HEK293 (cell line): ENCODE data around the gene NTN4.

Experiments used
- CTCF ChIA-PET: fragments of 350-600 bp; formaldehyde crosslinking; extraction: SDS; loops from one replicate; lab custom pipeline; 2021; ENCODE audit warnings: antibody characterized with exemption; lab: Yijun Ruan, JAX
- POLR2A ChIA-PET: fragments of 300-600 bp; formaldehyde crosslinking; extraction: SDS; loops from one replicate; lab custom pipeline; 2020; ENCODE audit warnings: antibody characterized with exemption, inconsistent platforms; lab: Yijun Ruan, JAX
- H3K27ac ChIP-seq: fragments of 200-500 bp; sonication (Bioruptor generic); 2 replicates; pipeline ENCODE4 v1.5.1; 2014; ENCODE audit warnings: low read depth, low read length, control low read depth, inconsistent platforms; ENCODE audit errors: extremely low read depth
- H3K36me3 ChIP-seq, 2 experiments: fragments of 200-500 bp in 1 of 2; sonication (Bioruptor generic) in 1 of 2; 1 replicate in 1 of 2; 2 replicates in 1 of 2; pipeline ENCODE4 v1.5.1; 2014 to 2017; ENCODE audit warnings: inconsistent platforms in 2 of 2, low read length in 2 of 2; ENCODE audit not compliant: control insufficient read depth in 2 of 2, insufficient read depth in 1 of 2
- H3K4me1 ChIP-seq: fragments of 200-500 bp; sonication (Bioruptor generic); 2 replicates; pipeline ENCODE4 v1.5.1; 2014; ENCODE audit warnings: mild to moderate bottlenecking, low read length, inconsistent platforms; ENCODE audit not compliant: control insufficient read depth, insufficient read depth
- H3K4me3 ChIP-seq: 2 replicates; pipeline ENCODE4 v1.5.1; 2011; ENCODE audit warnings: low read depth, mild to moderate bottlenecking, control low read depth, low read length, moderate library complexity
- H3K9me3 ChIP-seq: fragments of 200-500 bp; sonication (Bioruptor generic); 2 replicates; pipeline ENCODE4 v1.5.1; 2014; ENCODE audit warnings: low read depth, low read length, inconsistent platforms; ENCODE audit not compliant: control insufficient read depth, insufficient read depth
- GLIS1 ChIP-seq: fragments of 450-650 bp; formaldehyde crosslinking; IDR thresholded peaks from 2 replicates; pipeline ENCODE4 v1.5.1; 2016; ENCODE audit warnings: missing biosample characterization, missing genetic modification characterization
- HOXA7 ChIP-seq: sonication (generic); formaldehyde crosslinking; IDR thresholded peaks from 2 replicates; pipeline ENCODE4 v1.8.1; 2022; ENCODE audit warnings: missing genetic modification reagents, borderline replicate concordance
- KLF16 ChIP-seq: fragments of 450-650 bp; formaldehyde crosslinking; IDR thresholded peaks from 2 replicates; pipeline ENCODE4 v1.5.1; 2017; ENCODE audit warnings: missing biosample characterization, missing genetic modification characterization
- OVOL3 ChIP-seq: fragments of 450-650 bp; formaldehyde crosslinking; IDR thresholded peaks from 2 replicates; pipeline ENCODE4 v1.5.1; 2016; ENCODE audit warnings: missing biosample characterization, missing genetic modification characterization
- ZFP41 ChIP-seq: fragments of 450-650 bp; formaldehyde crosslinking; IDR thresholded peaks from 2 replicates; pipeline ENCODE4 v1.5.1; 2016; ENCODE audit warnings: missing biosample characterization, missing genetic modification characterization, borderline replicate concordance
- ZNF10 ChIP-seq: fragments of 450-650 bp; formaldehyde crosslinking; IDR thresholded peaks from 2 replicates; pipeline ENCODE4 v1.5.1; 2017; ENCODE audit warnings: missing biosample characterization, missing genetic modification characterization
- ZNF132 ChIP-seq: fragments of 450-650 bp; formaldehyde crosslinking; IDR thresholded peaks from 2 replicates; pipeline ENCODE4 v1.5.1; 2017; ENCODE audit warnings: missing biosample characterization, missing genetic modification characterization, borderline replicate concordance
- ZNF223 ChIP-seq: fragments of 450-650 bp; formaldehyde crosslinking; IDR thresholded peaks from 2 replicates; pipeline ENCODE4 v1.5.1; 2016; ENCODE audit warnings: missing biosample characterization, missing genetic modification characterization
- ZNF311 ChIP-seq: fragments of 450-650 bp; formaldehyde crosslinking; IDR thresholded peaks from 2 replicates; pipeline ENCODE4 v1.5.1; 2017; ENCODE audit warnings: missing biosample characterization, missing genetic modification characterization, borderline replicate concordance
- ZNF433 ChIP-seq: fragments of 450-650 bp; formaldehyde crosslinking; IDR thresholded peaks from 2 replicates; pipeline ENCODE4 v1.5.1; 2016; ENCODE audit warnings: missing biosample characterization, missing genetic modification characterization, low read depth
- ZNF473 ChIP-seq: fragments of 450-650 bp; formaldehyde crosslinking; IDR thresholded peaks from 2 replicates; pipeline ENCODE4 v1.5.1; 2017; ENCODE audit warnings: missing biosample characterization, missing genetic modification characterization
- ZNF530 ChIP-seq: fragments of 450-650 bp; formaldehyde crosslinking; IDR thresholded peaks from 2 replicates; pipeline ENCODE4 v1.5.1; 2016; ENCODE audit warnings: low read depth, missing biosample characterization, missing genetic modification characterization
- ZNF555 ChIP-seq: fragments of 450-650 bp; formaldehyde crosslinking; conservative IDR thresholded peaks from 2 replicates; pipeline ENCODE4 v1.5.1; 2017; ENCODE audit warnings: missing biosample characterization, mild to moderate bottlenecking, missing genetic modification characterization, inconsistent platforms
- ZNF596 ChIP-seq: fragments of 450-650 bp; IDR thresholded peaks from 2 replicates; pipeline ENCODE4 v1.5.0; 2018; ENCODE audit warnings: missing biosample characterization, mild to moderate bottlenecking, missing genetic modification characterization, moderate library complexity
- ZNF660 ChIP-seq: fragments of 450-650 bp; IDR thresholded peaks from 2 replicates; pipeline ENCODE4 v1.5.1; 2018; ENCODE audit warnings: missing biosample characterization, mild to moderate bottlenecking, missing genetic modification characterization
- ZNF707 ChIP-seq: fragments of 450-650 bp; formaldehyde crosslinking; IDR thresholded peaks from 2 replicates; pipeline ENCODE4 v1.5.1; 2016; ENCODE audit warnings: missing biosample characterization, missing genetic modification characterization
- ZSCAN30 ChIP-seq: fragments of 450-650 bp; IDR thresholded peaks from 2 replicates; pipeline ENCODE4 v1.5.1; 2018; ENCODE audit warnings: missing biosample characterization, mild to moderate bottlenecking, missing genetic modification characterization, moderate library complexity
- TF ChIP-seq, protein P1 (sequence below): fragments of 450-650 bp; formaldehyde crosslinking; IDR thresholded peaks from 2 replicates; pipeline ENCODE4 v1.5.1; 2016; ENCODE audit warnings: missing biosample characterization, missing genetic modification characterization
- TF ChIP-seq, protein P2 (sequence below): fragments of 450-650 bp; formaldehyde crosslinking; IDR thresholded peaks from 2 replicates; pipeline ENCODE4 v1.5.1; 2016; ENCODE audit warnings: missing biosample characterization, missing genetic modification characterization
- TF ChIP-seq, protein P3 (sequence below): IDR thresholded peaks from 2 replicates; pipeline ENCODE4 v1.6.1; 2011; ENCODE audit warnings: mild to moderate bottlenecking, low read depth, low read length, borderline replicate concordance
- TF ChIP-seq, protein P4 (sequence below): fragments of 450-650 bp; formaldehyde crosslinking; IDR thresholded peaks from 2 replicates; pipeline ENCODE4 v1.5.1; 2016; ENCODE audit warnings: missing biosample characterization, missing genetic modification characterization
- TF ChIP-seq, protein P5 (sequence below): fragments of 450-650 bp; formaldehyde crosslinking; IDR thresholded peaks from 2 replicates; pipeline ENCODE4 v1.5.1; 2016; ENCODE audit warnings: missing biosample characterization, missing genetic modification characterization, borderline replicate concordance
- TF ChIP-seq, protein P6 (sequence below): fragments of 450-650 bp; formaldehyde crosslinking; IDR thresholded peaks from 2 replicates; pipeline ENCODE4 v1.5.1; 2016; ENCODE audit warnings: missing biosample characterization, missing genetic modification characterization
- TF ChIP-seq, protein P7 (sequence below): sonication (generic); formaldehyde crosslinking; IDR thresholded peaks from 2 replicates; pipeline ENCODE4 v1.8.1; 2022; ENCODE audit warnings: mild to moderate bottlenecking, moderate library complexity, missing genetic modification reagents

The NTN4 gene

DNA sequence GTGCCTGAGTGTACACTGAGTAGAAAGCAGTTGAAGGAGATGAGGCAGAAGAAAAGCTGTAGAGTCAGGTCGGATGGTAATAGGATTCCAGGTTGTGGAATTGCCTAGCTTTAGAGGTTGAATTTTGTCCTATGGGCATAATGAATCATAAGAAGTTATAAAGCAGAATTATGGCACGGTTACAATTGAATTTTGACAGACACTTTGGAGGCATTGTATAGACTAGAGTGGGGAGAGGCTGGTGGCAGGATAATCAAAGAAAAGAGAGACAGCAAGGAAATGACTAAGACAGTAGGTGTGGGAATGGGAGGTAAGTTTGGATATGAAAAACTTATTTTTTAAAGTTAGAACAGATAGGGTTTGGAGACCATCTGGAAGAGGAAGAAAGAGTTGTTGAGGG lies 102.6 kb downstream of the NTN4 start:
- H3K9me3 ChIP-seq, result no peaks in the 10 kb centered on the region
- no peak overlapping the region for H3K4me3 ChIP-seq
- no peaks in the 10 kb centered on the region for H3K4me1 ChIP-seq
- CTCF ChIA-PET, result interaction anchor here (1.0 kb wide), 1 partner anchor 45 kb away, joined by 3 read pairs; no protein-coding TSS in a partner anchor
- H3K36me3 ChIP-seq, result no peaks in the 10 kb centered on the region; a peak in 1 of 3 replicates
- POLR2A ChIA-PET, result no interaction called here
- no peak overlapping the region for H3K27ac ChIP-seq
- TF ChIP-seq ZFP41 (tag by site-specific recombination) (no peak), OVOL3 (tag by site-specific recombination) (no peak), ZNF660 (tag by site-specific recombination) (no peak), ZNF223 (tag by site-specific recombination) (no peak), ZNF433 (tag by site-specific recombination) (no peak), ZNF473 (tag by site-specific recombination) (no peak), ZNF311 (tag by site-specific recombination) (no peak)
- TF ChIP-seq, protein P1, sequence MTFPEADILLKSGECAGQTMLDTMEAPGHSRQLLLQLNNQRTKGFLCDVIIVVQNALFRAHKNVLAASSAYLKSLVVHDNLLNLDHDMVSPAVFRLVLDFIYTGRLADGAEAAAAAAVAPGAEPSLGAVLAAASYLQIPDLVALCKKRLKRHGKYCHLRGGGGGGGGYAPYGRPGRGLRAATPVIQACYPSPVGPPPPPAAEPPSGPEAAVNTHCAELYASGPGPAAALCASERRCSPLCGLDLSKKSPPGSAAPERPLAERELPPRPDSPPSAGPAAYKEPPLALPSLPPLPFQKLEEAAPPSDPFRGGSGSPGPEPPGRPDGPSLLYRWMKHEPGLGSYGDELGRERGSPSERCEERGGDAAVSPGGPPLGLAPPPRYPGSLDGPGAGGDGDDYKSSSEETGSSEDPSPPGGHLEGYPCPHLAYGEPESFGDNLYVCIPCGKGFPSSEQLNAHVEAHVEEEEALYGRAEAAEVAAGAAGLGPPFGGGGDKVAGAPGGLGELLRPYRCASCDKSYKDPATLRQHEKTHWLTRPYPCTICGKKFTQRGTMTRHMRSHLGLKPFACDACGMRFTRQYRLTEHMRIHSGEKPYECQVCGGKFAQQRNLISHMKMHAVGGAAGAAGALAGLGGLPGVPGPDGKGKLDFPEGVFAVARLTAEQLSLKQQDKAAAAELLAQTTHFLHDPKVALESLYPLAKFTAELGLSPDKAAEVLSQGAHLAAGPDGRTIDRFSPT, result no peak
- TF ChIP-seq, protein P2, sequence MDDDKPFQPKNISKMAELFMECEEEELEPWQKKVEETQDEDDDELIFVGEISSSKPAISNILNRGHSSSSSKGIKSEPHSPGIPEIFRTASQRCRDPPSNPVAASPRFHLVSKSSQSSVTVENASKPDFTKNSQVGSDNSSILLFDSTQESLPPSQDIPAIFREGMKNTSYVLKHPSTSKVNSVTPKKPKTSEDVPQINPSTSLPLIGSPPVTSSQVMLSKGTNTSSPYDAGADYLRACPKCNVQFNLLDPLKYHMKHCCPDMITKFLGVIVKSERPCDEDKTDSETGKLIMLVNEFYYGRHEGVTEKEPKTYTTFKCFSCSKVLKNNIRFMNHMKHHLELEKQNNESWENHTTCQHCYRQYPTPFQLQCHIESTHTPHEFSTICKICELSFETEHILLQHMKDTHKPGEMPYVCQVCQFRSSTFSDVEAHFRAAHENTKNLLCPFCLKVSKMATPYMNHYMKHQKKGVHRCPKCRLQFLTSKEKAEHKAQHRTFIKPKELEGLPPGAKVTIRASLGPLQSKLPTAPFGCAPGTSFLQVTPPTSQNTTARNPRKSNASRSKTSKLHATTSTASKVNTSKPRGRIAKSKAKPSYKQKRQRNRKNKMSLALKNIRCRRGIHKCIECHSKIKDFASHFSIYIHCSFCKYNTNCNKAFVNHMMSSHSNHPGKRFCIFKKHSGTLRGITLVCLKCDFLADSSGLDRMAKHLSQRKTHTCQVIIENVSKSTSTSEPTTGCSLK (tag by site-specific recombination), result no peak
- TF ChIP-seq, protein P3, sequence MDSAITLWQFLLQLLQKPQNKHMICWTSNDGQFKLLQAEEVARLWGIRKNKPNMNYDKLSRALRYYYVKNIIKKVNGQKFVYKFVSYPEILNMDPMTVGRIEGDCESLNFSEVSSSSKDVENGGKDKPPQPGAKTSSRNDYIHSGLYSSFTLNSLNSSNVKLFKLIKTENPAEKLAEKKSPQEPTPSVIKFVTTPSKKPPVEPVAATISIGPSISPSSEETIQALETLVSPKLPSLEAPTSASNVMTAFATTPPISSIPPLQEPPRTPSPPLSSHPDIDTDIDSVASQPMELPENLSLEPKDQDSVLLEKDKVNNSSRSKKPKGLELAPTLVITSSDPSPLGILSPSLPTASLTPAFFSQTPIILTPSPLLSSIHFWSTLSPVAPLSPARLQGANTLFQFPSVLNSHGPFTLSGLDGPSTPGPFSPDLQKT, result no peak
- TF ChIP-seq, all 188 proteins: peak for 0

DNA sequence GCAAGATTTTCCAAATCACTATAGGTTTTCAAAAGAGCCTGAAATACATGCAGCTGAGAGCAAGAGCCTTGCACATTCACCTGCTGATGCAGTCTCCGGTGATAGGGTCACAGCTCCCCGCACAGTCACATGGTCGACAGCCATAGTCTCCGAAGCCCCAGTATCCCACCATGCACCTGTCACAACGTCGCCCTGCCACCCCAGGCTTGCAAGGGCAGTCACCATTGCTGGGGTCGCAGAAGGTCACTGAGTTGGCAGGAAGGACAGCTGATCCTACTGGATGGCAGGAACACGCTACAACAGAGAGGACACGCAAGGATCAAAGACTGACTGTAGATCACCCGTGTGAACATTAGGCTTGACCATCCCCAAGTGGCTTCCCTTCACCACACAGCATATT lies 107.1 kb downstream of the NTN4 start:
- Histone ChIP-seq H3K27ac (no peak overlapping the region), H3K4me1 (no peaks in the 10 kb centered on the region), H3K4me3 (no peak overlapping the region), H3K9me3 (no peaks in the 10 kb centered on the region), H3K36me3 (no peaks in the 10 kb centered on the region; a peak in 1 of 3 replicates)
- ChIA-PET CTCF (no interaction called here), POLR2A (no interaction called here)
- TF ChIP-seq ZNF530 (tag by site-specific recombination), result no peak
- TF ChIP-seq ZNF10, result no peak
- TF ChIP-seq, protein P4, sequence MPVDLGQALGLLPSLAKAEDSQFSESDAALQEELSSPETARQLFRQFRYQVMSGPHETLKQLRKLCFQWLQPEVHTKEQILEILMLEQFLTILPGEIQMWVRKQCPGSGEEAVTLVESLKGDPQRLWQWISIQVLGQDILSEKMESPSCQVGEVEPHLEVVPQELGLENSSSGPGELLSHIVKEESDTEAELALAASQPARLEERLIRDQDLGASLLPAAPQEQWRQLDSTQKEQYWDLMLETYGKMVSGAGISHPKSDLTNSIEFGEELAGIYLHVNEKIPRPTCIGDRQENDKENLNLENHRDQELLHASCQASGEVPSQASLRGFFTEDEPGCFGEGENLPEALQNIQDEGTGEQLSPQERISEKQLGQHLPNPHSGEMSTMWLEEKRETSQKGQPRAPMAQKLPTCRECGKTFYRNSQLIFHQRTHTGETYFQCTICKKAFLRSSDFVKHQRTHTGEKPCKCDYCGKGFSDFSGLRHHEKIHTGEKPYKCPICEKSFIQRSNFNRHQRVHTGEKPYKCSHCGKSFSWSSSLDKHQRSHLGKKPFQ (tag by site-specific recombination), result no peak
- TF ChIP-seq, protein P3, result no peak
- no peak for TF ChIP-seq ZNF555
- TF ChIP-seq, protein P5, sequence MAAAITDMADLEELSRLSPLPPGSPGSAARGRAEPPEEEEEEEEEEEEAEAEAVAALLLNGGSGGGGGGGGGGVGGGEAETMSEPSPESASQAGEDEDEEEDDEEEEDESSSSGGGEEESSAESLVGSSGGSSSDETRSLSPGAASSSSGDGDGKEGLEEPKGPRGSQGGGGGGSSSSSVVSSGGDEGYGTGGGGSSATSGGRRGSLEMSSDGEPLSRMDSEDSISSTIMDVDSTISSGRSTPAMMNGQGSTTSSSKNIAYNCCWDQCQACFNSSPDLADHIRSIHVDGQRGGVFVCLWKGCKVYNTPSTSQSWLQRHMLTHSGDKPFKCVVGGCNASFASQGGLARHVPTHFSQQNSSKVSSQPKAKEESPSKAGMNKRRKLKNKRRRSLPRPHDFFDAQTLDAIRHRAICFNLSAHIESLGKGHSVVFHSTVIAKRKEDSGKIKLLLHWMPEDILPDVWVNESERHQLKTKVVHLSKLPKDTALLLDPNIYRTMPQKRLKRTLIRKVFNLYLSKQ, result no peak
- TF ChIP-seq GLIS1, result no peak
- no peak for TF ChIP-seq HOXA7 (CRISPR knock-in tag)
- no peak for TF ChIP-seq KLF16 (tag by site-specific recombination)
- TF ChIP-seq, protein P6, sequence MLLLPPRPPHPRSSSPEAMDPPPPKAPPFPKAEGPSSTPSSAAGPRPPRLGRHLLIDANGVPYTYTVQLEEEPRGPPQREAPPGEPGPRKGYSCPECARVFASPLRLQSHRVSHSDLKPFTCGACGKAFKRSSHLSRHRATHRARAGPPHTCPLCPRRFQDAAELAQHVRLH (tag by site-specific recombination), result no peak
- no peak for TF ChIP-seq ZNF596 (tag by site-specific recombination)
- no peak for TF ChIP-seq ZNF707
- TF ChIP-seq, protein P7, sequence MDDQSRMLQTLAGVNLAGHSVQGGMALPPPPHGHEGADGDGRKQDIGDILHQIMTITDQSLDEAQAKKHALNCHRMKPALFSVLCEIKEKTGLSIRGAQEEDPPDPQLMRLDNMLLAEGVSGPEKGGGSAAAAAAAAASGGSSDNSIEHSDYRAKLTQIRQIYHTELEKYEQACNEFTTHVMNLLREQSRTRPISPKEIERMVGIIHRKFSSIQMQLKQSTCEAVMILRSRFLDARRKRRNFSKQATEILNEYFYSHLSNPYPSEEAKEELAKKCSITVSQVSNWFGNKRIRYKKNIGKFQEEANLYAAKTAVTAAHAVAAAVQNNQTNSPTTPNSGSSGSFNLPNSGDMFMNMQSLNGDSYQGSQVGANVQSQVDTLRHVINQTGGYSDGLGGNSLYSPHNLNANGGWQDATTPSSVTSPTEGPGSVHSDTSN (CRISPR knock-in tag), result no peak
- no peak for TF ChIP-seq ZNF132
- no peak for TF ChIP-seq ZSCAN30
